ENCODE results near the gene MXD1.
"Not testable (repeated sequence)": the region's sequence is repeated elsewhere in the genome, so short reads cannot be mapped to it uniquely, and the experiment has no call there.

Gene MXD1

DNA sequence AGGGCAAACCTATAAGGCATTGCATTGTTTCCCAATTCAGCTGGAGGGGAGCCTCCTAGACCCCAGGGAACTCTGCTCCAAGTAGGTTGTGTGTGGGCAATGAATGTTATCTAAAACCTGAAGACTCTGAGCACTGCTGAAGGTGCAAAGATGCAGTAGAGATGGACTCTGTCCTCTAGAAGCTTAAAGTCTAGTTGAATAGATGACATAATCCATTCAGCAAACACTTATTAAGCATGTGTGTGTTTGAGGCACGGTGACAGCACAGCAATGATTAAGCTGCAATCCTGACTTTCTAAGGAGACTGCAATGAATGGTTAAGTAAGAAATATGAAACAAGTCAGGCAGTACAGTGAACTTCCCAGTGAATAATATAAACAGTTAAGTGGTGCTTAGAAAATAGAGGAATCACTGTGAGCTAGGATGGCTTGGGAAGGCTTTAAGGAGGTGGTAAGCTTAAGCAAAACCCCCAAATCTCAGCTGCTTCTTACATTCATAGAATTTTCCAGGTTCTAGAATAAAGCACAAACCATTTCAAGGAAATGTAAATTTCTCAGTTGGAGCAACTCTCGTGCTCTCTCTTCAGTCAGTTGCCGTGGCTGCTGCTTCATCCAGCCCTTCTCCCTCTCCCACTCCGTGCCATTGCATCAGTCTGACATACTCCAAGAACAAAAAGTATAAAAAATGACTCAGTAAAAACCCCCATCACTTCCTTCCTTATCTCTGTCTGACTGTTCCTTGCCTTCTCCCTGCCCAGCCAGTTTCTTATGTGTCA is 19.1 kb downstream of the MXD1 start:
- no peak for DNase-seq (ENCODE audit: low read depth)

DNA sequence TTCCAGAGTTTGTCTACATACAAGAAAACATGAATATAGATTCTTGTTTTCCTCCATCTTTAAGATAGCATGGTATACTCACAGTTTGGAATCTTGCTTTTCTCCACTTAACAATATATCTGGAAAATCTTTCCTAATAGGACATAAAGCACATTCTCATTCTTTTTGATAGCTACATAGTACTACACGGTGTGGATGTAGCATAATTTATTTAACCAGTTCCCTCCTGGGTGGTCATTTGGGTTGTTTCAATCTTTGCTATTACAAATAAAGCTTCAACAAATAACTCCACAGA is 19.7 kb downstream of the MXD1 start:
- DNase-seq (ENCODE audit: low read depth) = no peak

DNA sequence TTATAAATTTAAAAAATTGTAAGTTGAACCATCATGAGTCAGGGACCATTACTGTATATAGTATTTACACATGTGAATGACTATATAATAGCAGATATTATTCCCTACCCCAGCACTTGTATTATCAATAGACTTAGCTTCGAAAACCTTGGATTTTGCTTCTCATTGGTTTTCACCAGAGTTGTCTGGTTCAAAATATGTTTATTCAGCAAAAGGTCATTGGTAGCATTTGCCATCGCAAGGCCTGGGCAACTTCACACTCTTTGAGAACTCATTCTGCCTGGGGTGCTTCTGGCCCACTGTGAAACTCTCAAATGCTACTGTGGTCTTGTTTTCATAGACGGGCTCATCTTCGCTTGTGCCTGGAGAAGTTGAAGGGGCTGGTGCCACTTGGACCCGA is 20.1 kb downstream of the MXD1 start:
- DNase-seq (ENCODE audit: low read depth) = no peak

DNA sequence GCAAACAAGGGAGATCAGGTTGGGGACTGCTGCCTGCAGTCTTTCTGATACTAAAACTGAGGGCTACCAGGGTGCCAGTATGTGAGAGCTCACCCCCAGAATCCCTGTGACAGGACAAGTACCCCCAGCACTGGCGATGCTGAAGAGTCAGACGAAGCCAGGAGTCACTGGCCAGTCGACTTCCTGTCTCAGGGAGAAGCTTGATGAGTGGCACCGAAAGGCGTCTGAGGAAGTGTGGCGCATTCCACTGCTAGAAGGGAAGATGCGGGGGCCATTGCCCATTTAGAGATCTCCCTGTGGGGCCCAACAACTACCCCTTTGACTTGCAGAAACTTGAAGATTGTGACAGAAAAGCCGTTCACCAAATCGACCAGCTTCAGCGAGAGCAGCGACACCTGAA is 22.0 kb downstream of the MXD1 start:
- no peak for DNase-seq (ENCODE audit: low read depth)

DNA sequence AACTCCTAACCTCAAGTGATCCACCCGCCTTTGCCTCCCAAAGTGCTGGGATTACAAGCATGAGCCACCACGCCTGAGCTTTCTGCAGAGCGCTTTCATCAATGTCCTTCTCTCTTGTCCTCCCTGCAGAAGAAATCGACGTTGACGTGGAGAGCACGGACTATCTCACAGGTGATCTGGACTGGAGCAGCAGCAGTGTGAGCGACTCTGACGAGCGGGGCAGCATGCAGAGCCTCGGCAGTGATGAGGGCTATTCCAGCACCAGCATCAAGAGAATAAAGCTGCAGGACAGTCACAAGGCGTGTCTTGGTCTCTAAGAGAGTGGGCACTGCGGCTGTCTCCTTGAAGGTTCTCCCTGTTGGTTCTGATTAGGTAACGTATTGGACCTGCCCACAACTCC is 23.1 kb downstream of the MXD1 start:
- DNase-seq (ENCODE audit: low read depth) = no peak

DNA sequence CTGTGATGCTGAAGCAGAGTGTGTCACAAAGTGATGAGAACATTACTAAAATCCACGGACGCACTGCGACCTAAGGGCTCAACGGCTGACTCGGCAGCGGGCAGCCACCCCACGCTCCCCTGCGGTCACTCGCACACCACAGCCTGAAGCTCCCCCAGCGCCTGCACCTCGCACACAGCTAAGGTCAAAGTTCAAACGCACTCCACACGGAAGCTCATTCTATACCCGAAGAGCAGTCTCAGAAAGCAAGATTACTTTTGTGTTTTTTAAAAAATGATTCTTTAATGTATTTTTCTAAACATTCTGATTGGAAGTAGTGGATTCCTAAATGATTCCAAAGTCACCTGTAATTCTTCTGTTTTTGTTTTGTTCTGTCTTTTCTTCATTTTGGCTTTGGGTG is 24.8 kb downstream of the MXD1 start:
- DNase-seq (ENCODE audit: low read depth) = no peak

DNA sequence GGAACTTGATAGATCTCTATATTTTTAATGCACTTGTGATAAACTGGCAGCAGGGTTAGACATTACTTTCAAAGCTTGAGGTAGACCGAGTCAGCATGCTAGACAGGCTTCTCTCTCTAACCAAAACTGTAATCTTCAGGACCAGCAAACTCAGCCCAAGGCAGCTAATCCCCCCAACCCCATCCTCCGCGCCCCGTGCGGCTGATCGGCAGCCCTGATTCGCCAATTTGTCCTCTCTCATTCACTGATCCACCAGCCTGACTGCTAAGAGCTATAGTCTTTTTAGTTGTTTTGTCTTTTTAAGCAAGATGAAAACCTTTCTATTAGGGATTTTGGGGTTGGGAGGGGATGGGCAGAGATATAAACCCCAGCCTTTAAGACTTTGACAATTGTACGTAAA is 25.8 kb downstream of the MXD1 start:
- DNase-seq (ENCODE audit: low read depth) = no peak

DNA sequence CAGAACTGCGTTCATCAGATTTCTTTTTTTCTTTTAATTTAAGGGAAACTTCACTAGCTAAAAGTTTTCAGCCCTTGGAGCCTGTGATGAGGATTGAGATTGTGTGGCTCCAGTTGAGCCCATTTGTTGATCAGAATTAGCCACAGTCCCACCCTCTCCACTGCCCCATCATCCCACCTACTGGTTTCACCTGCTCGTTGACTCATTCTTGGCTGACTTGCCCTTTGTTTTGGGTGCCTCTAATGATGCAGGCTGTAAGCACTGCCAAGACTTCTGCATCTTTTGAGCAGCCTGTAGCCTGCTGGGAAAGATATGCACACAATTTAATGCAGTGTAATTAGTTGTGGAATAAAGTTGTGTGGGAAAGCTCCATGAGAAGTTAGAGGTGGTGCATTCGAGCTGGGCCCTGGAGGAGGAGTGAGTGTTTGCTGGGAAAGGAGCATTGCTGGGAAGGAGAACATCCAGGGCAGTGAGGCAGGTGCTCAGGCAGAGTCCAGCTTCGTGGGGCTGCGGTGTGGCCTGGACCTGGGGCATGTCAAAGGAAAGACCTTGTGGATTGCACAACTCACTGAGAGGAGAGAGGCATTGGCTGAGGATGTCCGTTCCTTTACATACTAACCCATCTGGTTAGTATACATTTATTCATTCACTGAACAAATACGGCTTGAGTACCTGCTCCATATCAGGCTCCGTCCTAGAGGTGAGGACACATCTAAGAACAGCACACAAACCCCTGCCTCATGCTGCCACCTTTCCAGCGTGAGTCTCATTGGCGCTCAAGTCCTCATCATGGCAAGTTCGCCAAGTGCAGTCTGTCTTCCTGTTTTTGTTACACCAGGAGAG is 28.3 kb downstream of the MXD1 start:
- DNase-seq (ENCODE audit: low read depth) = no peak

DNA sequence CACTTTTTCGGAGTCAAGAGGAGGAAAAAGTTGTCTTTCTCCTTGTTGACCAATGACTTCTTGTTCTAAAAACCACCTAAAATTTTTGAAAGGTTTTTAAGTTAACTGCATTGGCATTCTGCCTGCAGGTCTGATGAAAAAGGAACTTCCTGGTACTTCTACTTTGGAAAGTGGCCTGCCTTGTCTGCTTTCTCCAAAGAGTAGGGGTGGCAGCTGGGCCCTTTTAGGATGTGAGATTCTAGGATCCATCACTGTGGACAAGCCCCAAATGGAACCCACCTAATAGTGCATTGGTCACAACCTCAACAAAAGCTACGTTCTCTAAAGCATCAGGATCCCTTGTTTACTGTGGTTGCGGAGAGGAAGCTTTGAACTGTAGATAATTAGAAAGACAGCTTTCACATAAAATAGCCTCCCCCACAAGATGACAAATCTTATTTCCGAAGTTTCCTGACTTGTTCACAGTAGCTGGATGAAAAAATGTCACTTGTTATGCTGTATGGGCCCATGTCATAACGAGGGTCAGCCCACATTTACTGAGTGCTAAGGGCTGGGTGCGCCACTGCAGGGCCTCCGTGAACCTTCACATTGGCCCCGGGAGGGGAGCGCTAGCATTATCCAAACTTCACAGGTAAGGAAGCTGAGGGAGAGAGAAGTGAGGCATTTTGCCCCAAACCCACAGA is 29.1 kb downstream of the MXD1 start:
- no peak for DNase-seq (ENCODE audit: low read depth)

DNA sequence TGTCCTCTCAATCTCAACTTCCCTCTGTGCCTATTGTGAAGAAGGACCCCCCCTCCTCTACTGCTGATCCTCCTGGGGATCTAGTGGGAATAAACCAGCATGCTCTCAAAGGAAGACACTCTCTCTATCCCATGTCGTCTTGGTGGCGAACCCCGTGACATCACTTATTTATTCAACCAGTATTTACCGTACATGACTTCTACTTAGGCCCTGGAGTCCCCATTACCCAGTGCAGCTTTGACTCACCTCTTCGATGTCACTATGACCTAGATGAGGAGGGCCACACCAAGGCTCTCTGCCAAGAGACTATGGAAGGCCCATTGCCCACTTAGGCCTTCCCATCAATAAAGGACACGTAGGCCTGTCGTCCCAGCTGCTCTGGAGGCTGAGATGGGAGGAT is 29.8 kb downstream of the MXD1 start:
- no peak for DNase-seq (ENCODE audit: low read depth)

DNA sequence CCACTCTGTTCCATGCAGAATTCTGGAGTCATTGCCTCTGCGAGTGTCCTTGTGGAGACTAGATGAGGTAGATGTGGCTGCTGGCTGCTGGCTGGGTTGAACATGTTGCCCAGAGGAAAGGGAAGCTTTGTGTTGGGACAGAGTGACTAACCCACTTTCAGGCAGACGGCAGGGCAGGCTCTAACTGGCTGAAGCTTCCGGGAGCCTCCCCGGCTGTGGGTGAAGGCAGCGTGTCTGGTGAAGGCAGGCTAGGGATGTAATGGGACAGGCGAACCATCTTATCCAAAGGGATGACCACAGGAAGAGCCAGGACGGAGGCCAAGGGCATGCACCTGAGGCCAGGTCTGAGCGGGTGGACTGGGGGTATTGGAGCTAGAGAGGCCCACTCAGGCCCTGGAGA is 30.5 kb downstream of the MXD1 start:
- DNase-seq (ENCODE audit: low read depth) = no peak

DNA sequence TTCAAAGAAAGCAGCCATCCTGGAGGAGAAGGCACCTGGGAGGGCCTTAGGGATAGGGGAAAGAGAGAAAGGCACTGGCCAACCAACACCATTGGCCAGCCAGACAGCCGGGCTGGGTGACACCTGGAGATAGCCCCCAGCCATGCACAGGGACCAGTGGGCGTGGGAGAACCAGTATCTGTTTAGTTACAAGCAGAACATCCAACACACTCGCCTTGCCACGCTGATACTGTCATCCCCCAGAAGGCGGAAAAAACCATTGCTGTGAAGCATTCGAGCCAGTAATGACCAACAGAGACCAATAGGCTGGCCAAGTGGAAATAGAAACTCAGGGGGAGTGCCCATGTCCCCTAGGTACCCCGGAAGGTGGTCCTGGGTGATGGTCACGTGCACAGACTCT is 31.0 kb downstream of the MXD1 start:
- DNase-seq (ENCODE audit: low read depth) = no peak

DNA sequence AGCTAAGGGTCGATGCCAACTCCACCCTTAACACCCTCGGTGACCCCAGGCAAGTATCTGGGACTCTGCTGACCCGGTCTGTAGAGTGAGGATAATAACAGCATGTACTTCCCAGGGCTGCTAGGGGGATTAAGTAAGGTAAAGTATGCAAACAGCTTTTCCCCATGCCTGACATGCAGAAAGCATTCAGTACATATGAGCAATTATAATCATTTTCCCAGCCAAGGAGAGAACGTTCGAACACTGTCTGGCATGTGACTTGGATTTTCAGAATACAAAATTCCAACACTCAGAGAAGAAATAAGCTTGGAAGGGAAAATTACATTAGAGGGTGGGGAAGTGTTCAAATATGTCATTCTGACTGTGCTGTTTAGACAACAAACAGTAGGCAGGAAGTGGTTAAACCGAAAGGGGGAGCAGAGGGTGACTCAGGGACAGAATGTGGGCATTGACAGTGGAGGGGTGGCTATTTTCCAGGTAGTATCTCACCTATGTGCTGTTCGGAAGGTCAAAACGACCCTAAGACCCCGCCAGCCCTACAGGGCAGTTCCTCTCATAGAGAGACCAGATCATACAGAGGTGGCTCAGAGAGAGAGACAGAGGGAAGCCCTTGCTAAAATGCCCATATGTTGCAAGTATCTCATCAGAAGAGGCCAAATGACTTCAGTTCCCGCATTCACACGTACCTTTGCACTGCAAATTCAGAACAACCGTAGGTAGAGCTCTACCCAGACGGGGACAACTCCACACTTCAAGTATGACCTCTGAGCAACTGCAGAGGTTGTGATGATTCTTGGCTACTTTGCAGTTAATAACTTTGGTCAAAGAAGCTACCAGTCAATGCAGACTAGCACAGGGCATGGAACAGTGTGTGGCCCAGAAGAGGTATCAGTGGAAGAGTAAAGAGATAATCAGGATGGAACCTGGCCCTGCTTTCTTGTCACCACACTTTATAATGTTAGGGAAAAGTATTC is 31.7 kb downstream of the MXD1 start:
- peak; percentile 27 for DNase-seq (ENCODE audit: low read depth)

DNA sequence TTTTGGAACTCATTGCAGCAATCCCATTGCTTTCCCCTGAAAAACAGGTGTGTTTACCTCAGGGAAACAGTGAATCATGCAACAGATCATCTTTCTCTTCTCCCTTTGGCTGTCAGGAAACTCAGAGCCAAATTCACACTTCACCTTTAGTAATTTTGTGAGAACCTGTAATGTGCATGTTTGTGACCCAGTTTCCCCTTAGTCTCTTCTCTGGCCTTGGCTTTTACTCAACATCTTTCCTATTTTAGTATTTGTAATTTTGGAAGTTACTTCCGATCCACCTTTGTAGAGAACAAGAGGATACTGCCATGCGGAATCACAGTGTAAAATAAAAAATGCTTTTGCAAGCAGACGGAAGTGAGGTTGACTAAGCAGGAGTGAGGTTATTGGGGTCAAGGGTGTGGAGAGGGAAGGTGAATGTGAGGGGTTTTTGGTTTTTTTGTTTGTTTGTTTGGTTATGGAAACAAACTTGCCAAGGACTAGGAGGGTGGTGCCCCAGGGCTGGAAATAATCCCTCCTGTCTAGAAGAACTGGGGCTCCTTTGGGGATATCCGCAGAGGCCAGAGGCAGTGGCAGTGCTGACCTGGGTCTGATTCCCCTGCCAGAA is 32.5 kb downstream of the MXD1 start:
- no peak for DNase-seq (ENCODE audit: low read depth)

DNA sequence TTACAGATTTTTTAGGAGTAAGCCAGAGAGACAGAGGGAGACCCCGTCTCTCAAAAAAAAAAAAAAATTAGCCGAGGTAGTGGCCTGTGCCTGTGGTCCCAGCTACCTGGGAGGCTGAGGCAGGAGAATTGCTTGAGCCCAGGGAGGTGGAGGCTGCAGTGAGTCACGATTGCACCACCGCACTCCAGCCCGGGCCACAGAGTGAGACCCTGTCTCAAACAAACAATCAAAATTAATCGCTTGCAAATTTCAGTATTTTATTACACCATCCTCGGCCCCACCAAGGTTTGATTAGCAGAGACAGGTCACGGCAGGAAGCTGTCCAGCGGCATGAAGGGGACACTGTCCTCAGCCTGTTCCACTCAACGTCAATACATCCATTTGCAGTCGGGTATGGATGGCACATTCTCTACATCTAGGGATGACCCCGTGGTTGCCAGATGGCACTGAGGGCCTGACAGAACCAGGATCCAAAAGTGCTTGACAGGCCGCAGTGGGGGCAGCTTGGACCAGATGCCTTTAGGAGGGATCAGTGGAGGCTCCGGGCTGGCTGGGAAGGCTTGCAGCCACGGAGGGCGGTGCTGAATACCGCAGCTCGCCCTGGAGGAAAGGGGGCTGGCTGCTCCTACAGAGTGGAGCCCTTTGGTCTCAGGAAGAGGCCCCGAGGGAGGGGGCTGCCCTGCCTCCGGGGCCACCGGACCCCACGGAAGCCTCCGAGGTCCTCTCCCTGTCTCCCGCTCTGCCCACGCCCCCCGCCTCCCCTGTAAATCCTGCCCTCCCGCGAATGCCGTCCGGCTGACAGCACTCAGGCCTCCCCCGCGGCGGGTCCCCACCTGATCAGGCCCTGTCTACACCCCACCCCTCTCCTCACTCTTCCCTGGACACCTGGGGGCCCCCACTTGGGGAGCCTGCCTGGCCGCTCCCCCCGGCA is 33.4 kb downstream of the MXD1 start:
- DNase-seq (ENCODE audit: low read depth) = no peak

DNA sequence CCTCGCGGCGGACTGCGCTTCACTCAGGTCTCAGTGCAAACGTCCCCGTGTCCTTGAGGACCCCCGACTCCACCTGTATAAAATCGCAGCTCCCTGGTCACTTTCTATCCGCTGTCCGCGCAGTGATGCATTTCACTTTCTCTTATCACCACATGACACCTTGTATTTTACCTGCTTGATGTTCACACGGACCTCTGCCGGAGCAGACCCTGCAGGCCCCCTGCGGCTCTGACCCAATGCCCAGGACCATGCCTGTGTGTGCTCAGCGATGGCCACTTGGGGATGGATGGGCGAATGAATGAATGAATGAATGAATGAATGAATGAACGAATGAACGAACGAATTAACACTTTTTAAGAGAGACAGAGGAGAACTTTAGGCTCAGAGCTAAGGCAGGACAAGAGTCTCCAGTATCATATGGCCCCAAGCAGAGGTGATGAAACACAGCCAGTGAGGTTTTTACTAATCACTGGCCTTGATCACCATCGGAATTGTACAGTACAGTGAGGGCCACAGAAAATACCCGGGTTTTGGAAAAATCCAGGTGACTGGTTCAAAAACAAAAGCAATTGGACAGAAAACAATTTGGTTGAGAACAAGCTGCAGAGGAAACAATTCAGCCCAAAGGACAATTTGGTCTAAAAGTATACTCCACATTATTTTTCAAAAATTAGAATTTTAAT is 34.2 kb downstream of the MXD1 start:
- no peak for DNase-seq (ENCODE audit: low read depth)

DNA sequence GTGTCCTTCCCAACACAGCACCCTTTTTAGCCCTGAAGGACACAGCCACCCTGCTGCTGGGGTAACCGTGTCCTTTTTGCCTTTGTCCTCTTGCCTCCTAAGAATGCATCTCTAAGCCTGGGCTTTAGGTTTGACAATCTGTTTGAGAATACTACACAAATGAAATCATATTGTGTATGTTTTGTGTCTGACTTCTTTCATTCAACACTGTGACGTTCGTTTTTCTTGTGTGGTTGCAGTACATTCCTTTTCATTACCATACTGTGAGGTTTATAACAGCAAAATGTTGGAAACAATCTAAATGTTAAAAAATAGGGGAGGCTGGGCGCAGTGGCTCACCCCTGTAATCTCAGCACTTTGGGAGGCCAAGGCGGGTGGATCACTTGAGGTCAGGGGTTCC is 35.3 kb downstream of the MXD1 start:
- DNase-seq (ENCODE audit: low read depth) = no peak

DNA sequence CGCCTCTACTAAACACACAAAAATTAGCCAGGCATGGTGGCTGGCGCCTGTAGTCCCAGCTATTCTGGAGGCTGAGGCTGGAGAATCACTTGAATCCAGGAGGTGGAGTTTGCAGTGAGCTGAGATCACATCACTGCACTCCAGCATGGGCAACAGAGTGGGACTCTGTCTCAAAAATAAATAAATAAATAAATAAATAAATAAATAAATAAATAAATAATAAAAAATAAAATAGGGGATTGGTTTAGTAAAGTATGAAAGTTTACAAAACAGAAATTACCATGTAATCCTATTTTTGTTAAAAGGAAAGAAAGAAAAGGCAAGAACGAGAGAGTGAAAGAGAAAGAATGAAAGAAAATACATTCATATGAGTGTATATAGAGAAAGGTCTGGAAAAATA is 35.8 kb downstream of the MXD1 start:
- not testable (repeated sequence) for DNase-seq (ENCODE audit: low read depth)

DNA sequence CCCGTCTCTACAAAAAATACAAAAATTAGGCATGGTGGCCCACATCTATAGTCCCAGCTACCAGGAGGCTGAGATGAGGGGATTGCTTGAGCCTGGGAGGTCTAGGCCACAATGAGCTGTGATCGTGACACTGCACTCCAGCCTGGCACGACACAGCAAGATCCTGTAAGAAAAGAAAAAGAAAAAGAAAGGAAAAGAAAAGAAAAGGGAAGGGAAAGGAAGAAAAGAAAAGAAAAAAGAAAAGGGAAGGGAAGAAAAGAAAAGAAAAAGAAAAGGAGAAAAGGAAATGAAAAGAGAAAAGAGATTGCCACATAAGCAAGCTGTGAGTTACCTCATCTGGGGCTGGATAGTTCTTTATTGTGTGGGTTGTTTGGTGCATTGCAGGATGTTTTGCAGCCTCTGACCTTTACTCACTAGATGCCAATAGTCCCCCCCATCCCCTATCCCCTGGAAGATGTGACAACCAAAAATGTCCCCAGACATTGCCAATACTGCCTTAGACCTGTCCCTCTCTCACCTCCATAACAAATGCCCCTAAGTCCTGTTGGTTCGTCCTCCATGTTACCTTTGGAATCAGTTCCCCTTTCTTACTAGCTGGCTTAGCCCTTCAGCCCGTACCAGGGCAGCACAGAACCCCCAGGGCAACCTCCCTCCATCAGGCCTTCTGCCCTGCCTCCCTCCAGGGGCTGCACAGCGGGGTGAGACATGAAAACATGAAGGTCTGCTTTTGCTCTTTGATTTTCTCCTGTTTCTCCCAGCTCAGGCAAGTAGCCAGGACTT is 37.6 kb downstream of the MXD1 start:
- no peak for DNase-seq (ENCODE audit: low read depth)

Measured in stimulated activated CD8-positive, alpha-beta memory T cell treated with anti-CD3 and anti-CD28 coated beads, Interleukin-15, amount 100 ng/mL, for 1 hour (primary cell).